ENCODE results near the gene RBM6.
A peak's percentile ranks its signal among the peaks of the same experiment; 100 is the strongest.

Gene RBM6

DNA sequence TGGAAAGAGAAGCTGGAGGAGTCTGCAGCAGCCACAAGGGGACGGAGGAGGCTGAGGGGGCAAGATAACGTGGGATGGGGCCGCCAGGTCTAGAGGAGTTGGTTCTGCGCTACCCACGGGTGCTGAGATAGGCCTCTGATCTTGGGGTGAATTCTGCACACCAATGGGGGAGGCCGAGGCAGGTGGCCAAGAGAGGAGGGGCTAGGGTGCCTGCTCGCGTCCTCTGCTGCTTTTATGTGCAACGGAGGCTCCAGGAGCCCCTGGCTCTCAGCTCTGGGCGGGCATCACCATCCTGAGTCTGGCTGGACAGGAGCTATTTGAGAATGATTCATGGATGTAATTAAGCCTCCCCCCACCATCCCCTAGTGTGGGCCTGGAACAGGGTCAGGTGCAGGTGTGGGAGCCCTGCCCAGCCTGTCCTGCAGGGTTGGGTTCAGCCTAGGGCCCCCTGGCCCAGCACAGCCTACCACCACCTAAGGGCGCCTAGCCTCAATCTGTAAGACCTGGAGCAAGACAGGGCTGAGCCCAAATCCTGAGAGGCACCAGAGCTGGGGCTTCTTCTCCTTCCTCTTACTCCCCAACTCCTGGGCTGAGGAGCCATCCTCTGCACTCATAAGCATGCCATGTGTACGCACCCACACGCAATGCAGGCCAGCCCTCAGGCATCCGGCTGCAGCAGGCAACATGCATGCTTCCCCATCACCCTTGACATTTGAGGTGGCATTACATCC, 182.9 kb downstream of the RBM6 start:
- H3K4me3 ChIP-seq: no peak overlapping the region
- H3K4me1 ChIP-seq: peaks cover 0 to 60% (median 38%) of the 10 kb centered on the region in 4 donors
- TF ChIP-seq, protein P1, sequence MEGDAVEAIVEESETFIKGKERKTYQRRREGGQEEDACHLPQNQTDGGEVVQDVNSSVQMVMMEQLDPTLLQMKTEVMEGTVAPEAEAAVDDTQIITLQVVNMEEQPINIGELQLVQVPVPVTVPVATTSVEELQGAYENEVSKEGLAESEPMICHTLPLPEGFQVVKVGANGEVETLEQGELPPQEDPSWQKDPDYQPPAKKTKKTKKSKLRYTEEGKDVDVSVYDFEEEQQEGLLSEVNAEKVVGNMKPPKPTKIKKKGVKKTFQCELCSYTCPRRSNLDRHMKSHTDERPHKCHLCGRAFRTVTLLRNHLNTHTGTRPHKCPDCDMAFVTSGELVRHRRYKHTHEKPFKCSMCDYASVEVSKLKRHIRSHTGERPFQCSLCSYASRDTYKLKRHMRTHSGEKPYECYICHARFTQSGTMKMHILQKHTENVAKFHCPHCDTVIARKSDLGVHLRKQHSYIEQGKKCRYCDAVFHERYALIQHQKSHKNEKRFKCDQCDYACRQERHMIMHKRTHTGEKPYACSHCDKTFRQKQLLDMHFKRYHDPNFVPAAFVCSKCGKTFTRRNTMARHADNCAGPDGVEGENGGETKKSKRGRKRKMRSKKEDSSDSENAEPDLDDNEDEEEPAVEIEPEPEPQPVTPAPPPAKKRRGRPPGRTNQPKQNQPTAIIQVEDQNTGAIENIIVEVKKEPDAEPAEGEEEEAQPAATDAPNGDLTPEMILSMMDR (IDR thresholded peaks at IDR 0.05): no peak
- no peaks in the 10 kb centered on the region for H3K9me3 ChIP-seq
- intact Hi-C loops (cut with DNase I; ENCODE audit: low total_unique reads): loop anchor here (10.0 kb wide), 1 partner anchor 152 kb away; the partner anchor contains the start of gene LSMEM2
- peaks cover 16 to 36% (median 21%) of the 10 kb centered on the region in 3 donors for H3K36me3 ChIP-seq
- H3K27me3 ChIP-seq: no peaks in the 10 kb centered on the region
- no peak overlapping the region for H3K27ac ChIP-seq
- DNase-seq: peak in 1 of 2 donors; percentile 61

DNA sequence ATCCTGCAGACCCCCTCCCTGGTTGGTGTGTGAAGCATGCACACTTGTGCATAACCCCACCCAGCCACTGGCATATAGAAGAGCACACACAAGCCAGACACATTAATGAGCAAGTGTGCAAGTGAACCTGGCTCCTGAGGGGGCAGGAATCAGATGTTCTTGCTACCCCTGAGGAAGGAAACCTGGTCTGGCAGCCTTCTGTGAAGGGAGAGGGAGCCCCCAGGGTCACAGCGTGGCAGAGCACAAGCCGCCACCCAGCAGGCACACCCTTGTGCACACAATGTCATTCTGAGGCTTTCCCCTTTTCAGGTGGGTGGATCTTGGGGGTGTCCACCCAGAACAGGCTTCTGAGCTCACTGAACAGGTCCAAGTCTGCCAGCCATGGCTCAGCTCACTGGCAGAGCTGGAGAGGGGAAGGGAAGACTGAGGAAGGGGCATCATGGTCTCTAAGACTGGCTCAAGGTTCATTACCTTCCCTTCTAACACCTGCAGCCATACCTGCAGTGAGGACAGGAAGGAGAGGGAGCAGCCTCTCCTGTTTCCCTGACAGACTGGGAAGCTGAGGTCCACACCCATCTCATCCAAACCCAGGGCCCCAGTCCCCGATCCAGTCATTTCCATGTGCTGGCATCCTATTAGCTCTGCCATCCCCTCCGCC, 183.6 kb downstream of the RBM6 start:
- H3K27me3 ChIP-seq: no peaks in the 10 kb centered on the region
- no peaks in the 10 kb centered on the region for H3K9me3 ChIP-seq
- intact Hi-C loops (cut with DNase I; ENCODE audit: low total_unique reads): loop anchor here (10.0 kb wide), 1 partner anchor 151 kb away; the partner anchor contains the start of gene LSMEM2
- H3K4me3 ChIP-seq: no peak overlapping the region
- no peak overlapping the region for H3K27ac ChIP-seq
- peak in 1 of 2 donors; percentile 48 for DNase-seq
- TF ChIP-seq, protein P1 (IDR thresholded peaks at IDR 0.05): no peak
- H3K4me1 ChIP-seq: peaks cover 0 to 67% (median 41%) of the 10 kb centered on the region in 4 donors
- H3K36me3 ChIP-seq: peaks cover 9 to 29% (median 14%) of the 10 kb centered on the region in 3 donors

- intact Hi-C loops (cut with DNase I; ENCODE audit: low total_unique reads): loop anchor here (10.0 kb wide), 1 partner anchor 151 kb away; the partner anchor contains the start of gene LSMEM2
- H3K4me1 ChIP-seq: peaks cover 0 to 68% (median 41%) of the 10 kb centered on the region in 4 donors
Observed at GRCh38 chr3:50124052-50124799, 184.3 kb downstream of the RBM6 start.

GRCh38 chr3:50124800-50125178, 184.8 kb downstream of the RBM6 start:
- intact Hi-C loops (cut with DNase I; ENCODE audit: low total_unique reads): loop anchor here (10.0 kb wide), 1 partner anchor 150 kb away; the partner anchor contains the start of gene LSMEM2
- H3K27ac ChIP-seq: no peak overlapping the region

More at GRCh38 chr3:50124052-50124799, 184.3 kb downstream of the RBM6 start:
- TF ChIP-seq, protein P1 (IDR thresholded peaks at IDR 0.05): no peak
- Histone ChIP-seq H3K27me3 (no peaks in the 10 kb centered on the region), H3K27ac (no peak overlapping the region), H3K4me3 (no peak overlapping the region), H3K36me3 (peaks cover 2 to 22% (median 10%) of the 10 kb centered on the region in 3 donors), H3K9me3 (no peaks in the 10 kb centered on the region)
- DNase-seq: peak in 1 of 2 donors; percentile 64

More at GRCh38 chr3:50124800-50125178, 184.8 kb downstream of the RBM6 start:
- Histone ChIP-seq H3K4me1 (peaks cover 0 to 68% (median 41%) of the 10 kb centered on the region in 4 donors), H3K36me3 (peaks cover 0 to 17% (median 9%) of the 10 kb centered on the region in 3 donors), H3K4me3 (no peak overlapping the region), H3K9me3 (no peaks in the 10 kb centered on the region), H3K27me3 (no peaks in the 10 kb centered on the region)
- TF ChIP-seq, protein P1 (IDR thresholded peaks at IDR 0.05): no peak
- DNase-seq: peak in 1 of 2 donors; percentile 60

All from tibial artery (tissue), 4 donors.